RWPE2 (cell line): ENCODE results near the gene WEE1.
A peak's percentile ranks its signal among the peaks of the same experiment; 100 is the strongest.
"Not testable (repeated sequence)": the region's sequence is repeated elsewhere in the genome, so short reads cannot be mapped to it uniquely, and the experiment has no call there.

Experiments used
- ATAC-seq: fragments of 200-7000 bp; cut with Tn5 transposase; 3 replicates; pipeline ENCODE4 v1.9.1; 2021; ENCODE audit warnings: low read depth
- DNase-seq: peaks from one replicate; pipeline ENCODE4 v3.0.0-alpha.2; 2020; ENCODE audit warnings: low spot score
- H3K27ac ChIP-seq: fragments of 450-650 bp; 2 replicates; pipeline ENCODE4 v1.5.1; 2017; ENCODE audit warnings: mild to moderate bottlenecking; ENCODE audit not compliant: poor library complexity, severe bottlenecking
- H3K27me3 ChIP-seq: fragments of 250-450 bp; sonication (Bioruptor Pico); 2 replicates; pipeline ENCODE4 v1.5.1; 2021; ENCODE audit warnings: mild to moderate bottlenecking, moderate library complexity; ENCODE audit not compliant: insufficient read depth, poor library complexity, severe bottlenecking
- H3K36me3 ChIP-seq: fragments of 250-450 bp; sonication (Bioruptor Pico); 2 replicates; pipeline ENCODE4 v1.5.1; 2020; ENCODE audit warnings: low read depth, mild to moderate bottlenecking, moderate library complexity
- H3K4me1 ChIP-seq: fragments of 250-450 bp; sonication (Bioruptor Pico); 2 replicates; pipeline ENCODE4 v1.5.1; 2021; ENCODE audit warnings: mild to moderate bottlenecking, moderate library complexity; ENCODE audit not compliant: insufficient read depth, poor library complexity, severe bottlenecking
- H3K4me3 ChIP-seq: fragments of 250-450 bp; sonication (Bioruptor Pico); 2 replicates; pipeline ENCODE4 v1.5.1; 2021; ENCODE audit warnings: mild to moderate bottlenecking, moderate library complexity; ENCODE audit not compliant: severe bottlenecking
- H3K9me3 ChIP-seq: fragments of 250-450 bp; sonication (Bioruptor Pico); 2 replicates; pipeline ENCODE4 v1.5.1; 2021; ENCODE audit warnings: mild to moderate bottlenecking, moderate library complexity; ENCODE audit not compliant: severe bottlenecking
- CTCF ChIP-seq: fragments of 450-650 bp; IDR thresholded peaks from one replicate; pipeline ENCODE4 v1.5.1; 2017; ENCODE audit warnings: mild to moderate bottlenecking, moderate library complexity; ENCODE audit not compliant: poor library complexity, severe bottlenecking

Gene WEE1

GRCh38 chr11:9533058-9533457 lies 40.4 kb upstream of the WEE1 start:
- Histone ChIP-seq H3K36me3 (peaks cover 5% of the 10 kb centered on the region; the same call in 1 of the 2 replicates), H3K27ac (no peak overlapping the region), H3K9me3 (no peaks in the 10 kb centered on the region), H3K27me3 (no peaks in the 10 kb centered on the region), H3K4me1 (no peaks in the 10 kb centered on the region), H3K4me3 (no peak overlapping the region)
- ATAC-seq: no peak
- no peak for TF ChIP-seq CTCF
- no peak for DNase-seq

- Histone ChIP-seq H3K27ac (no peak overlapping the region), H3K4me1 (no peaks in the 10 kb centered on the region), H3K36me3 (no peaks in the 10 kb centered on the region), H3K27me3 (no peaks in the 10 kb centered on the region), H3K4me3 (no peak overlapping the region), H3K9me3 (no peaks in the 10 kb centered on the region)
- no peak for TF ChIP-seq CTCF
- ATAC-seq (no peak), DNase-seq (no peak)
Observed at GRCh38 chr11:9533736-9534473, 39.6 kb upstream of the WEE1 start.

GRCh38 chr11:9535189-9535781 lies 38.2 kb upstream of the WEE1 start:
- peak; percentile 60 for TF ChIP-seq CTCF
- no peaks in the 10 kb centered on the region for H3K4me1 ChIP-seq
- no peaks in the 10 kb centered on the region for H3K9me3 ChIP-seq
- no peak for DNase-seq
- ATAC-seq: peak; percentile 29; the same call in 1 of the 3 replicates
- H3K27me3 ChIP-seq: no peaks in the 10 kb centered on the region
- H3K27ac ChIP-seq: no peak overlapping the region
- H3K36me3 ChIP-seq: no peaks in the 10 kb centered on the region
- H3K4me3 ChIP-seq: no peak overlapping the region

GRCh38 chr11:9538548-9538947 lies 34.9 kb upstream of the WEE1 start:
- no peaks in the 10 kb centered on the region for H3K27me3 ChIP-seq
- H3K27ac ChIP-seq: no peak overlapping the region
- no peaks in the 10 kb centered on the region for H3K36me3 ChIP-seq
- no peak overlapping the region for H3K4me3 ChIP-seq
- H3K4me1 ChIP-seq: no peaks in the 10 kb centered on the region
- ATAC-seq (no peak), DNase-seq (no peak)
- no peak for TF ChIP-seq CTCF
- no peaks in the 10 kb centered on the region for H3K9me3 ChIP-seq

GRCh38 chr11:9549216-9549615 lies 24.3 kb upstream of the WEE1 start:
- not testable (repeated sequence) for H3K36me3 ChIP-seq, H3K27ac ChIP-seq, H3K9me3 ChIP-seq, DNase-seq, H3K4me1 ChIP-seq, ATAC-seq, H3K27me3 ChIP-seq, H3K4me3 ChIP-seq
